ENCODE results near the gene CIRBP. TPM values are rescaled to one million over a fixed set of nuclear protein-coding genes. Genes with fewer than 3 reads are reported as not detected.
A peak's percentile ranks its signal among the peaks of the same experiment; 100 is the strongest.
"Not testable (repeated sequence)": the region's sequence is repeated elsewhere in the genome, so short reads cannot be mapped to it uniquely, and the experiment has no call there.

CIRBP gene
- total RNA-seq, 1 donor from 2014 or later: 118 TPM

GRCh38 chr19:1243768-1244692 lies 25.1 kb upstream of the CIRBP start:
- DNase-seq (ENCODE audit: low read depth in 2 of 2): peak in 1 of 2 donors; percentile 82

GRCh38 chr19:1244693-1245451 lies 24.3 kb upstream of the CIRBP start:
- no peak for DNase-seq (ENCODE audit: low read depth in 2 of 2)

- no peak for DNase-seq (ENCODE audit: low read depth in 2 of 2)
Measured at GRCh38 chr19:1245494-1246264, 23.5 kb upstream of the CIRBP start.

- DNase-seq (ENCODE audit: low read depth in 2 of 2): not testable (repeated sequence)
Measured at GRCh38 chr19:1246265-1247087, 22.7 kb upstream of the CIRBP start.

GRCh38 chr19:1247748-1248138 lies 21.4 kb upstream of the CIRBP start:
- DNase-seq (ENCODE audit: low read depth in 2 of 2): no peak

GRCh38 chr19:1248139-1248785 lies 20.9 kb upstream of the CIRBP start, which contains the start of gene MIDN:
MIDN (plus strand) TSS chr19:1248583; CDS start chr19:1250297, 1,714 bp downstream.
- DNase-seq (ENCODE audit: low read depth in 2 of 2): peak; percentile 82 to 95

- no peak for DNase-seq (ENCODE audit: low read depth in 2 of 2)
Measured at GRCh38 chr19:1248786-1249297, 20.3 kb upstream of the CIRBP start.

GRCh38 chr19:1249298-1249989 lies 19.7 kb upstream of the CIRBP start:
- DNase-seq (ENCODE audit: low read depth in 2 of 2): peak; percentile 88 to 97

- no peak for DNase-seq (ENCODE audit: low read depth in 2 of 2)
Measured at GRCh38 chr19:1249990-1250436, 19.1 kb upstream of the CIRBP start.

GRCh38 chr19:1250437-1251260 lies 18.5 kb upstream of the CIRBP start:
- peak in 1 of 2 donors; percentile 66 for DNase-seq (ENCODE audit: low read depth in 2 of 2)

GRCh38 chr19:1251330-1252220 lies 17.6 kb upstream of the CIRBP start:
- DNase-seq (ENCODE audit: low read depth in 2 of 2): peak in 1 of 2 donors; percentile 82

- peak in 1 of 2 donors; percentile 82 for DNase-seq (ENCODE audit: low read depth in 2 of 2)
Measured at GRCh38 chr19:1252221-1252820, 16.8 kb upstream of the CIRBP start.

- peak in 1 of 2 donors; percentile 91 for DNase-seq (ENCODE audit: low read depth in 2 of 2)
Measured at GRCh38 chr19:1252821-1253513, 16.2 kb upstream of the CIRBP start.

GRCh38 chr19:1253514-1254080 lies 15.5 kb upstream of the CIRBP start:
- DNase-seq (ENCODE audit: low read depth in 2 of 2): no peak

GRCh38 chr19:1254081-1254527 lies 15.0 kb upstream of the CIRBP start:
- no peak for DNase-seq (ENCODE audit: low read depth in 2 of 2)

Measured in dermis microvascular lymphatic vessel endothelial cell (primary cell).